NCI-H2227 (cell line): ENCODE measurements around the gene SULT2A1.
"Not testable (repeated sequence)": the region's sequence is repeated elsewhere in the genome, so short reads cannot be mapped to it uniquely, and the experiment has no call there.

Source experiments
- DNase-seq: peaks from one replicate; lab custom pipeline; 2025; ENCODE audit not compliant: unreplicated experiment; lab: John Stamatoyannopoulos, UW

SULT2A1 gene

DNA sequence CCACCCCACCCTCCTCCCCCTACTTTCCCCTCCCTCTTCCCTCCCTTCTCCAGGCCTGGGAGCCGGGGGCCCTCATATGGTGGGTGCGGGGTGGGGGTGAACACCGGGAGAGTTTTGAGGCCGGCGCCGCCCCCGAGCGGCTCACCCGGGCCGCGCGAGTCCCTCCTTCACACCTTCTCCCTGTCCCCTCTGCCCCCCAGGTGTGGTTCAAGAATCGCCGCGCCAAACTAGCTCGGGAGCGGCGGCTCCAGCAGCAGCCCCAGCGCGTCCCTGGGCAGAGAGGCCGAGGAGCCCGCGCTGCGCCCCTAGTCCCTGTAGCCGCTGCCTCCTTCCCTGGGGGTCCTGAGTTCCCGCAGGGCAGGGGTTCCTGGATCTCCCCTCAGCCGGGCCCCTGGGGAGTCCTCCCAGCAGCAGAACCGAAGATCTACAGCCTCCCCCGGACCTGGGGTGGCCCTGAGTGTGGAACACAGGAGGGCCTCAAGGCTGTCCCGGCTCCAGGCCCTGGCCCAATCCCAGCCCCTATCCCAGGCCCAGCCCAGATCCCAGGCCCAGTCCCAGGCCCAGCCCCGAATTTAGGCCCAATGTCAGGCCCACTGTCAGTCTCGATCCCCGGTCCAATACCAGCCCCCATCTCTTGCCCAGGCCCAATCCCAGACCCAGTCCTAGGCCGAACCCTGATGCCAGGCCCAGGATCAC, 25.4 kb downstream of the SULT2A1 start:
- no peak for DNase-seq

DNA sequence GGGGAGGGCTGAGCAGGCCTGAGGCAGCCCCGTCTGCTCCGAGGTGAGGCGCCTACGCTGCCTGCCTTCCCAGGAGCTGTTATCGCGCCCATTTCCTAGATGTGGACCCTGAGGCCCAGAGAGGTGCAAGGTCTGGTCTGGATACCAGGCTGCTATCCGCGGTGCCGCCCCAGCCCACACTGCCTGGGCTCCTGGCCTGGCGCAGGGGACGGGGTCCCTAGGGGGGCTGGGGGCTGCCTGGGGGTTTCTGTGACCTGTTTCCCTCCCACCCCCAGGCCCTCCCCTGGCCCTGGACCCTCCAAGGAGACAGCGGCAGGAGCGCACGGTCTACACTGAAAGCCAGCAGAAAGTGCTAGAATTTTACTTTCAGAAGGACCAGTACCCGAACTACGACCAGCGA, 26.3 kb downstream of the SULT2A1 start:
- not testable (repeated sequence) for DNase-seq

DNA sequence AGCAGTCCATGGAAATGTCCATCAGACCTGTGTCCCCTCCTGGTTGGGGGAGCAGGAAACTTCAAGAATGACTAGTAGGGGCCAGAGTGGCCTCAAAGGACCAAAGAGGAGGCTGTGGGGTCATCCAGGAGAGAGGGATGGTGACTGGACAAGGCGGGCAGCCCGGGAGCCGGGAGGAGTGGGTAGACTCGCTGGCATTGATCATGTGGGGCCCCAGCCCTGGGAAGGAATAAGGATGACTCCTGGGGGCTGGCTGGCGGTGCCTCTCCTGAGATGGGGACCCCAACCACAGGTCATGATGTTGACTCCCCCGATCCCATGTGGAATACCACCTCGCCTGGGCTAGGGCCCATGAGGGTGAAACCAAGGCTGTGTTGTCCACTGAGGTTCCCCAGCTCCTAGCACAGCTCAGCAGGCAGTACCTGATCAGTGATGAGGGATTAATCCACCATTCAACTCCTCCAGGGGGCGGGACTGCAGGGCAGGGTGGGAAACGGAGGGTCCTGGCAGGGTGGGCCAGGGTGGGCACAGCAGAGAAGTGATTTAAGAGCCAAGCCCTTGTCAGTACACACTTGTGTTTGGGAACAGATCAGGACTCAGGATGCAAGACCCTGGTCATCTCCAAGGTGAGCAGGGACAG, 27.3 kb downstream of the SULT2A1 start, which contains the start of gene TPRX2:
Gene TPRX2 (plus strand): TSS at position 590 of the 640 bp plus-strand sequence. CDS start 12 bp downstream, at position 602.
- DNase-seq, result not testable (repeated sequence)

DNA sequence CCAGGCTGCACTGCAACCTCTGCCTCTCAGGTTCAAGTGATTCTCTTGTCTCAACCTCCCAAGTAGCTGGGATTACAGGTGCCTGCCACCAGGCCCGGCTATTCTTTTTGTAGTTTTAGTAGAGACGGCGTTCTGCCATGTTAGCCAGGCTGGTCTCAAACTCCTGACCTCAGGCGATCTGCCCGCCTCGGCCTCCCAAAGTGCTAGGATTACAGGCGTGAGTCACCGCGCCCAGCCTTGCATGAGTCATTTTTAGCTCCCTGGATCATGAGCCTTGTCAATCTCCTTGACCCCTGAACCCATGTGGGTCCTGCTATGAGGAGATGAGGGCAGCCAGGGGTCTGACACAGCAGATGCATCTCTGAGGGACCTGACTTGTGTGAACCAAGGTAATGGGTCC, 27.9 kb downstream of the SULT2A1 start:
- not testable (repeated sequence) for DNase-seq

DNA sequence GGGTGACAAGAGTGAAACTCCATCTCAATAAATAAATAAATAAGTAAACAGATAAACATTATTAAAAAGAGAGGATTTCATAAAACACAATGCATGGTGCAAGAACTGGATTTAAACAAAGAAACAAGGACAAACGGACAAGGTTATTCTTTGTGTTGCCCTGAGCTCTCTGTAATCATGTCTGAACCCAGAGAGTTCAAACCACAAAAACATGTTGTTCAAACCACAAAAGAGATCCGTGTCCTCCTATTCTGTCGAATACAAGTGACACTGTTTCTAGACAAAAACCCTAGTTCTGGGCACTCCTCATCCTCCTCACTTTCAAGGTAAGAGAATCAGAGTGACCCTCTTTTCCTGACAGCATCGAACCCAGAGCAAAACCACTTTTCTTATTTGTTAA, 31.7 kb downstream of the SULT2A1 start:
- DNase-seq, result no peak

DNA sequence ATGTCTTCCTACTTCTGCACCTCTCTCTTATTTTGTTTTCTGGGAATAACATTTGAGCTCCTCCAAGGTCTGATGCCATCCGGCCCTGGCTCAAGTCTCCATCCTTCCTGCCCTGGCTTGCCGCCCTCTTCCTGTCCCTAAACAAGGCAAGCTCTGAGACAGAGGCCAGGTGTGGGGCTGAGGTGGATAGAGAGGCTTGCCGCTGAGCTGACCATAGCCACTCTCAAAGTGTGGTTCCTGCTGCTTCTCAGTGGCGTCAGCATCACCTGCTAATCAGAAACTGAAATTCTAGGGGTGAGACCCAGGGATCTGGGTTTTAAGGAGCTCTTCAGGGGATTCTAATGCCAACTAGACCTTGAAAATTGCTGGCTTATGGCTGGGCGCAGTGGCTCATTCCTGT, 33.1 kb downstream of the SULT2A1 start:
- DNase-seq, result no peak

DNA sequence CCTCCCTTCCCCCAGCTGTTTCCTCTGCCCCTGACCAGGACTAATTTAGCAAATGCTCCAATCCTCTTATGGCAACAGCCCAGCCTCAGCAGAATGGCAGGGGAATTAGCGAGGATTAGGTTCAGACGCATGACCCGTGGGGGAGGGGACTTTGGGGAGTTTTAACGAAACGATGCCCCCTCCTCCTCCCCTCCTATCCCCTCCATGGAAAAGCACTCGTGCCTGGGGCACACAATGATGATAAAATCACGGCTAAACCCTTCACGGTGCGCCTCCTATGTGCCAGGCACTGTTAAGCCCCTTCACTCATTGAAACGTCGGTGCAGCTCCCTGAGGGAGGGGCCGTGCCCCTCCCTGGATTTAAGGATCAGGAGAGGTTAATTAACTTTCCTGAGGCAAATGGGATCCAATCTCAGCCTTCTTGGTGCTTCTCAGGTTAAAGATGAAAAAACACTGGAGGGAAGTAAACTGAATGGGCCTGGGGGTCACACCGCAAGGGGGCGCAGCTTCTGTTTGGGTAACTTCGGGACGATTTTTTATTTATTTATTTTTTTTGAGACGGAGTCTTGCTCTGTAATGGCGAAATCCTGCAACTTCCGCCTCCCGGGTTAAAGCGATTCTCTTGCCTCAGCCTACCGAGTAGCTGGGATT, 37.2 kb downstream of the SULT2A1 start:
- no peak for DNase-seq

DNA sequence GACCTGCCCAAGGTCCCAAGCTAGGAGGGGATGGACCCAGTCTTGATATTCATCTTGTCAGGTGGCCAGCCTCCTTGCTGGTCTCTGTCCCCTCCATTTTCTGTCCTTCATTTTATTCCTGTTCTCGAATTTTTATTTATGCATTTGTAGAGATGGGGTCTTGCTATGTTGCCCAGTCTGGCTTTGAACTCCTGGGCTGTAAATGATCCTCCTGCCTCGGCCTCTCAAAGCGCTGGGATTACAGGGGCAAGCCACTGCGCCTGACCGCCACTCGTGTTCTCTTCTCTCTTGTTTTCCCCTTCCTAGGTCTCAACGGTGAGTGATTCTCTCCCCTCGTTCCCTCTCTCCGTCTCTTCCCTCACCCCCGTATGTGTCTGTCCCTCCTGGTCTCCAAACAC, 37.7 kb downstream of the SULT2A1 start:
- DNase-seq, result no peak

DNA sequence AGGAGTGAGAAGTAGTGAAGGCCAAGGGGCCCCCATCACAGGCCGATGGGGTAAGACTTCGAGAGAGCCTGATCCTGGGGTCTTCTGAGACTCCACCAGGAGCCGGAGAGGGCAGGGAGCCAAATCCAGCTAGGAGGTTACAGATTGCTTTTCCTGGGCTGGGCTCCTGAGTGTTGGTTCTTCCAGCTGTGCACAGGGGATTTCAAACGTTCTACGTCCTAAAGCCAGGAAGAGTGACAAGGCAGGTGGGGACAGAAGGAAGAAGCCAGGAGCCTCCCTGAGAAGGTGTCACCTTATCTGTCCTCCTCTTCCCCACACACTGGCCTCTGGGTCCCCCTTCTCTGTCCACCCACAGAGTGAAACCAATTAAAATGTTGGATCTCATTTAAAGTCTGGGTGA, 43.2 kb downstream of the SULT2A1 start:
- no peak for DNase-seq

DNA sequence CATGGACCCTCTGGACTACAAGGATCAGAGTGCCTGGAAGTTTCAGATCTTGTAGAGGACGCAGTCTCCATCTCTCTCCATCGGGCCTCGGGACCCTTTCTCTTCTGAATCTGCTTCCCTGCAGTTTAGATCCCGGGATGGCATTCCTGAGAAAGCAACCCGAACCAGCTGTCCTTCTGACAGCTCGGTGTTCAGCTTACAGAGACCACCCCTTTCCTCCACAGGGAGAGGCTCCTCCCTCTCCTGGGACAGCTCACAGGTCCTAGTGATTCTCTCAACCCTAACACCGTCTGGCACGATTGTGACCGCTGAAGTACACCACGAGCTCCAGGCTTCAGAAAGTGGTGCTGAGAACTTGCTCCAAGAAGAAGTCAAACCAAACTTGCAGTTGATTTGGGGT, 46.2 kb downstream of the SULT2A1 start:
- no peak for DNase-seq

DNA sequence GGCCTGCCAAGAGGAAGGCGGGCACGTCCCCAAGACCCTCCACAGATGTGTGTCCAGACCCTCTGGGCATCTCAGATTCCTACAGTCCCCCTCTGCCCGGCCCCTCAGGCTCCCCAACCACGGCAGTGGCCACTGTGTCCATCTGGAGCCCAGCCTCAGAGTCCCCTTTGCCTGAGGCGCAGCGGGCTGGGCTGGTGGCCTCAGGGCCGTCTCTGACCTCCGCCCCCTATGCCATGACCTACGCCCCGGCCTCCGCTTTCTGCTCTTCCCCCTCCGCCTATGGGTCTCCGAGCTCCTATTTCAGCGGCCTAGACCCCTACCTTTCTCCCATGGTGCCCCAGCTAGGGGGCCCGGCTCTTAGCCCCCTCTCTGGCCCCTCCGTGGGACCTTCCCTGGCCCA, 46.7 kb downstream of the SULT2A1 start:
- DNase-seq, result no peak

DNA sequence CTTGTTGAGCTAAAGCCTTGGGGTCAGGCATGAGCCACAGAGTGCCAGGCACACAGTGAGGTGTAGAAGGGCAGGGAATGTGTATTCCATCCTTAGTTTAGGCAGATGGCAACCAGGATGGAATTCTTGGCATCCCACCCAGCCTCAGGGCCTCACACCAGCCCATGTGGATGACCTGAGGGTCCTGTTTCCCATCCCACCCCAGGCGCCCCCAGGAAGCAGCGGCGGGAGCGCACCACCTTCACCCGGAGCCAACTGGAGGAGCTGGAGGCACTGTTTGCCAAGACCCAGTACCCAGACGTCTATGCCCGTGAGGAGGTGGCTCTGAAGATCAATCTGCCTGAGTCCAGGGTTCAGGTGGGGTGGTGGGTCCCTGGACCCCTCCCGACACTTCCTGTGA, 50.1 kb downstream of the SULT2A1 start:
- no peak for DNase-seq

DNA sequence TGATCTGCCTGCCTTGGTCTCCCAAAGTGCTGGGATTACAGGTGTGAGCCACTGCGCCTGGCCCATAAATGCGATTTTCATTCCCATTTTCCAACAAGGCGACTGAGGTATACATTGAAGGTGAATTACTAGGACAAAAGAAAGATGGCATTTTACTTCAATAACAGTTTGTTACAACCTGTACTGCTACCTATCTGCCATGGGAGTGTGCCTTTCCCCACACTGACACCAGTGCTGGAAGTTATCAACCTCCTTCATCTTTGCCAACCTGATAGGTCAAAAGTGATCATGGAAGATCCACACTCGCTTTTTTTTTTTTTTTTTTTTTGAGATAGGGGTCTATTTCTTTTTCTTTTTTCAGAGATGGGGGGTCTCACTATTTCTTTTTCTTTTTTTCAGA, 53.4 kb downstream of the SULT2A1 start:
- no peak for DNase-seq

DNA sequence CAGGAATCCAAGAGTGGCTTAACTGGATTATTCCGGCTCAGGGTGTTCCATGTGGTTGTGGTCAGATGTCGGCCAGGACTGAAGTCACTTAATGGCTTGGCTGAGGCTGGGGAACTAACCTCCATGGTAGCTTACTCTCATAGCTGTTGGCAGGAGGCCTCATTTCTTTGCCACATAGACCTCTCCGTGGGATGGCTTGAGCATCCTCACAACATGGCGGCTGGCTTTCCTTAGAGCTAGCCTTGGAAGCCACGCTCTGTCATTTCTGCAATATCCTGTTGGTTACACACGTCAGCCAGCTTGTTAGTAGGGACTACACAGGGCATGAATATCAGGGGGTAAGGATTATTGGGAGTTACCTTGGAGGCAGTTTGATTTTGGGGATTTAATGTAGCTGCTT, 59.3 kb downstream of the SULT2A1 start:
- no peak for DNase-seq

DNA sequence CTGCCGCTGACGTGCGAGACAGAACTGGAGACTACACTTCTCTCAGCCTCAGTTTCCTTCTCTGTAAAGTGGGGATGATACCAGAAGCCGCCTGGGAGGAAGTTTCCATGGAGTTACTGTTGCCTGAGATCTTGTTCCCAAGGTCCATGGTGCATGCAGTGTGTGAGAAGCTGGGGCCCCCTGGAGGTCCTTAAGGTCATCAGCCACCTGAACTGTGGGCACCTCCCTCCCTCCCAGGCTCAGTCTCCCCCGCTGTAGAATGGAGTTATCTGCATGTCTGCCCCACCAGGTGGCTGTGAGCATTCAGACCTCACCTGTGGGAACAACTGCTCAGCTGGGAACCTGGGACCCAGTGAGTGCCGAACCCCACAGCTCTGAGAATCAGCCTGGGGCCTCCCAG, 61.7 kb downstream of the SULT2A1 start:
- no peak for DNase-seq

DNA sequence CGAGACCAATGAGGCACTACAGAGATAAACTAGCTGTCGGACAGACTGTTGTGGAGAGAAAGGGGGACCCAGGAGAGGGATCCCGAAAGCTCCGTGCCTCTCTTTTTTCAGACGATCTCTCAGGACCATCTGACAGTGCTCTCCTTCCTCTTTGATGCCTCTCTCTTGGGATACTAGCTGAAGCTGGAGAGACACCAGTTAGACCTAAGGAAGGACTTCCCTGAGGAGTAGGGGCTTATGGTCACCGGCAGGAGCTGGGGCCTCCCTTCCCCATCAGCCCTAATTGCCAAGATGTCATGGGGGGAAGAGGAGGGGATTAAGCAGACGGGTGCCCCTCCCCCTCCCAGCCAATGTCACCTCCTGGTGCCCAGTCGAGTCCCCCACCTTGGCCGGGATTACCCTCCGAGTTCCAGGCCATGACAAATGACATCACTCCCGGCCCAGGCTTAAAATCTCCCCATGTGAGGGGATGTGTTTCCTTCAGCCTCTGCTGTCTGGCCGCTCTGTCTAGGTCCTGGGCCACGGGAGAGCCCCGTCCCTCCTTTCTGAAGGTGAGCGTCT, 64.6 kb downstream of the SULT2A1 start, which contains the start of gene CRX:
Gene CRX (plus strand): TSS at position 478 of the 561 bp plus-strand sequence. CDS start 12,507 bp downstream, outside the sequence.
- DNase-seq, result no peak
